Vagina (tissue), 2 donors: ENCODE data around the gene CCDC40.

ENCODE experiments used
- POLR2AphosphoS5 ChIP-seq, 2 donors: sonication (generic); formaldehyde crosslinking; IDR thresholded peaks; one replicate each; pipeline ENCODE4 v1.9.0; 2017; ENCODE audit warnings: antibody characterized with exemption in 2 of 2, mild to moderate bottlenecking in 2 of 2, low read depth in 1 of 2; ENCODE audit not compliant: insufficient read depth in 1 of 2
- TF ChIP-seq, protein P1 (sequence below), 3 experiments: fragments of 450-650 bp in 2 of 3; fragments of 200-600 bp in 1 of 3; sonication (generic) in 1 of 3; IDR thresholded peaks; one replicate each; pipeline ENCODE4 v1.5.1; 2017 to 2019; ENCODE audit warnings: antibody characterized with exemption in 3 of 3, mild to moderate bottlenecking in 2 of 3, moderate library complexity in 2 of 3

DNA sequence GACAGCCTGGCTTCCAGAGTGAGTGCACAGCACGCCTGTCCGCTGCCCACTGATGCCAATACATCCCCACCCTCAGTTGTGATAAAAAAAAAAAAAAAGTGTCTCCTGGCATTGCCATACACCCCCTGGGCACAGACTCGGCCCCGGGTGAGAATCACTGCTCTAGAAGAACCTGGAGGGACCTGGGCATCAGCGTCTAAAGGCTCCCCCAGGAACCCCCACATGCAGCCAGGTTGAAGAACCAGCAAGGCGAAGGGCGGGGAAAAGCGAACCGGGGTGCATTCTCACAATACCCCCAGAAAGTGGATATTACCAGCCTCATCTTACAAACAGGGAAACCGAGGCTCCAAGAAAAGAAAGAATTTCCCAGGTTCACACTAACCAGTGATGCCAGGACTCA is 28.5 kb upstream of the CCDC40 start:
- TF ChIP-seq, protein P1, sequence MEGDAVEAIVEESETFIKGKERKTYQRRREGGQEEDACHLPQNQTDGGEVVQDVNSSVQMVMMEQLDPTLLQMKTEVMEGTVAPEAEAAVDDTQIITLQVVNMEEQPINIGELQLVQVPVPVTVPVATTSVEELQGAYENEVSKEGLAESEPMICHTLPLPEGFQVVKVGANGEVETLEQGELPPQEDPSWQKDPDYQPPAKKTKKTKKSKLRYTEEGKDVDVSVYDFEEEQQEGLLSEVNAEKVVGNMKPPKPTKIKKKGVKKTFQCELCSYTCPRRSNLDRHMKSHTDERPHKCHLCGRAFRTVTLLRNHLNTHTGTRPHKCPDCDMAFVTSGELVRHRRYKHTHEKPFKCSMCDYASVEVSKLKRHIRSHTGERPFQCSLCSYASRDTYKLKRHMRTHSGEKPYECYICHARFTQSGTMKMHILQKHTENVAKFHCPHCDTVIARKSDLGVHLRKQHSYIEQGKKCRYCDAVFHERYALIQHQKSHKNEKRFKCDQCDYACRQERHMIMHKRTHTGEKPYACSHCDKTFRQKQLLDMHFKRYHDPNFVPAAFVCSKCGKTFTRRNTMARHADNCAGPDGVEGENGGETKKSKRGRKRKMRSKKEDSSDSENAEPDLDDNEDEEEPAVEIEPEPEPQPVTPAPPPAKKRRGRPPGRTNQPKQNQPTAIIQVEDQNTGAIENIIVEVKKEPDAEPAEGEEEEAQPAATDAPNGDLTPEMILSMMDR (IDR thresholded peaks at IDR 0.05) = no peak
- no peak for TF ChIP-seq POLR2AphosphoS5 (IDR thresholded peaks at IDR 0.05; ENCODE audit: insufficient read depth in 1 of 2, low read depth in 1 of 2)
